NCI-H2081 (cell line): ENCODE measurements around the gene CAPN10.

Source experiments
- DNase-seq, 2 experiments: peaks; one replicate each; lab custom pipeline; 2025; lab: John Stamatoyannopoulos, UW

CAPN10 gene

GRCh38 chr2:240574386-240575100, 12.0 kb upstream of the CAPN10 start:
- no peak for DNase-seq

- no peak for DNase-seq
Observed at GRCh38 chr2:240575101-240575965, 11.2 kb upstream of the CAPN10 start.

GRCh38 chr2:240576036-240576435, 10.5 kb upstream of the CAPN10 start:
- DNase-seq = no peak

DNA sequence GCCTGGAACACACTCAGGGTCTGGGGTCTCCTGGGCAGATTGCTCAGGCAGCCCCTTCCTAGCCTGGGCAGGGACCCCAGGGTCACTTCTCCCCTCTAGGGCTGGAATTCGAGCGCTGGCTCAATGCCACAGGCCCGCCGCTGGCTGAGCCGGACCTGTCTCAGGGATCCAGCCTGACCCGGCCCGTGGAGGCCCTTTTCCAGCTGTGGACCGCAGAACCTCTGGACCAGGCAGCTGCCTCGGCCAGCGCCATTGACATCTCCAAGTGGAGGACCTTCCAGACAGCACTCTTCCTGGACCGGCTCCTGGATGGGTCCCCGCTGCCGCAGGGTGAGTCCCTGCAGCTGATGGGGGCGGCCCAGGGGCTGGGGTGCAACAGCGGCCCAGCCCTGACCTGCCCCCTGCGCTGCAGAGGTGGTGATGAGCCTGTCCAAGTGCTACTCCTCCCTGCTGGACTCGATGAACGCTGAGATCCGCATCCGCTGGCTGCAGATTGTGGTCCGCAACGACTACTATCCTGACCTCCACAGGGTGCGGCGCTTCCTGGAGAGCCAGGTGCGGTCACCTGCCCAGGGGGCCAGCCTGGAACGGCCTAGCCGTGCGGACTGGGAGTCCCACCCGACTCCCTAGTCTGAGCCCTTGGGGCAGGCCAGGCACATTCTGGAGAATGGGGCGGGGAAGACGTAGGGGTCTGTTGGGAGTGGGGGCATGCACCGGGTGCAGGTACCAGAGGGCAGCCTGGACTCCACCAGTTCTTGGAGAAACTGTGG, 9.9 kb upstream of the CAPN10 start:
- DNase-seq = no peak

DNA sequence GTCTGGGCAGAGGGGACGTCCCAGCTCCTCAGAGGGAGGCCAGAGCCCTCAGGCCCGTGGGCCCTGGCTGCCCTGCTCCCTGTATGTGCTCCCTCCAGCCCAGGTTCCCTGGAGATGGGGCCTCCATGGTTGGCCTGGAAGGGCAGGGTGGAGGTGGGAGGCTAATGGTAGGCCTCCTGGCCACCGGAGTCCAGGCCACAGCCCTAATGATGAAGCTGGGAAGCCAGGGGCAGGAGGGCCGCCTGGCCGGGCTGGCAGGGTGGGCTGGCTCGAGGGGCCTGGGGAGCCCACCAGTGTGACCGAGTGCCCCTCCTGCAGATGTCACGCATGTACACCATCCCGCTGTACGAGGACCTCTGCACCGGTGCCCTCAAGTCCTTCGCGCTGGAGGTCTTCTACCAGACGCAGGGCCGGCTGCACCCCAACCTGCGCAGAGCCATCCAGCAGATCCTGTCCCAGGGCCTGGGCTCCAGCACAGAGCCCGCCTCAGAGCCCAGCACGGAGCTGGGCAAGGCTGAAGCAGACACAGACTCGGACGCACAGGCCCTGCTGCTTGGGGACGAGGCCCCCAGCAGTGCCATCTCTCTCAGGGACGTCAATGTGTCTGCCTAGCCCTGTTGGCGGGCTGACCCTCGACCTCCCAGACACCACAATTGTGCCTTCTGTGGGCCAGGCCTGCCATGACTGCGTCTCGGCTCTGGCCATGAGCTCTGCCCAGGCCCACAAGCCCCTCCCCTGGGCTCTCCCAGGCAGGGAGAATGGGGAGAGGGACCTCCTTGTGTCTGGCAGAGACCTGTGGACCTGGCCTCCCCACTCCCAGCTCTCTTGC, 9.0 kb upstream of the CAPN10 start:
- no peak for DNase-seq

GRCh38 chr2:240578110-240578450, 8.5 kb upstream of the CAPN10 start:
- DNase-seq = no peak

GRCh38 chr2:240578488-240578887, 8.0 kb upstream of the CAPN10 start:
- DNase-seq = no peak

DNA sequence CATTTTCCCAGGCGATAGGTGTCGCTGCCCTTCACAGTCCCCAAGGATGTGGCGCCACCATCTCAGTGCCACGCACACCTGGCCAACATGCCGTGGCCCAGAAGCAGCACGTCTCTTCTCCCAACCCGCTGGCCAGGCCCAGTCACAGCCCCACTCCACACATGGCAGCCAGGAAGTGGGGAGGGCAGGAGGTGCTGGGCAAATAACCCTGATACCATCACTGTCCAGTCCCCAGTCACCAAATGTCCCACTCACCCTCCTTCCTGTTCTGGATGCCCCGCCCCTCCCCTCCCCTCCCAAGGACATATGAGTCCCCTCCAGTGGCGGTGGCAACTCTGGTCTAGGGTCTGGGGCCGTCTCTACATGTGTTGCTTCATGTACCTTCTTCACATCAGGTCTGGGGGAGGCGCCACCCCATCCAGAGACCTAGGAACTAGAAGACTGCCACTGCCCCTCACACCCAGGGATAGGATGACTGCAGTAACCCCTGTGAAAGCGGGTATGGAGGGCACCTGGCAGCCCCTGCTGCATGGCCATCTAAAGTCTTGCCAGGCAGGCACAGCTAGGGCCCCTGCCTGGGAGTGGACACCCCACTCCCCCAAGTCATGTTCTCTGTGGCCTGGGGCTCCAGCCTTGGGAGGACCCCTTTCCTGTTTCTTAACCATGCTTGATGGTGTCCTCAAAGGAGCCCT, 7.3 kb upstream of the CAPN10 start:
- DNase-seq = no peak

- DNase-seq = no peak
Observed at GRCh38 chr2:240579771-240580614, 6.5 kb upstream of the CAPN10 start.

DNA sequence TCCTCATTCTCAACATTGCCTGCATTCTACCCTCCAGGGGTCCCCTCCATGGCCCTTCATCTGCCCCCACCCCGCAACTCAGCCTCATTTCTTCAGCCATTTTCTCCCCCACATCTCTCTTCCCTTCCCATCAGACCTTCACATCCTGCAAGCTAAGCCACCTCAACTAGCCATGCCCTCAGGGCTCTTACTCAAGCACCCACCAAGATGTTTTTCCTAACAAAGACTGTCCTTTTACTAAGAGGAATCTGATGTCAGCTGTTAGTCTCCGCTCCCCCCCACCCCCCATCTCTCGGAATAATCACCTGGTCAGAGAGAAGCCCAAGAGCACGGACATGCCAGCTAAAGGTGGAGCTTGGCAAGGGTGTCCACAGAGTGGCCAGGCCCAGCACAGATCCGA, 4.7 kb upstream of the CAPN10 start:
- no peak for DNase-seq

- DNase-seq = no peak
Observed at GRCh38 chr2:240582781-240583180, 3.8 kb upstream of the CAPN10 start.

- no peak for DNase-seq
Observed at GRCh38 chr2:240583774-240584173, 2.8 kb upstream of the CAPN10 start.

DNA sequence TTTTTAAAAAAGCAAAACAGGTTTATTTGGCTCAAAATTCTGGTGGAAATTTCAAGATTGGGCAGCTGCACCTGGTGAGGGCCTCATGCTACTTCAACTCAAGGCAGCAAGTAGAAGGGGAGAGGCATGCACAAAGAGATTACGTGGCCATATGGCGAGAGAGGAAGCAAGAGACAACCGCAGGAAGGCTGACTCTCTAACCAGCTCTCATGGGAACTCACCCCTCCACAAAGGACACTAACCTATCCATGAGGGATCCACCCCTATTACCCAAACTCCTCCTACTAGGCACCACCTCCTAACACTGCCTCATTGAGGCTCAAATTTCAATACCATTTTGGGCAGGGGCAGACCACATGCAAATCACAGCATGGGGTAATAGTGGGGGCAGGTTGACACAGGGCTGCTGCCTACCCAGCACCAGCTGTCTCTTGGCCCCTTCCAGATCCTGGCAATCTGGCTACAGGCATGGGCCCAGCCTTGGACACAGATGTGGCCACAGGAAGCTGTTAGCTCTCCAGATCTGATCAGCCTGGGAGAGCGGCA, 2.0 kb upstream of the CAPN10 start:
- DNase-seq = peak; percentile 24 to 41

GRCh38 chr2:240585101-240585500, 1.4 kb upstream of the CAPN10 start:
- DNase-seq = no peak

- no peak for DNase-seq
Observed at GRCh38 chr2:240585681-240586197, 795 bp upstream of the CAPN10 start.

- DNase-seq = peak; percentile 33 to 75
Observed at GRCh38 chr2:240586919-240587800, 626 bp downstream of the CAPN10 start.

GRCh38 chr2:240588006-240588655, 1.6 kb downstream of the CAPN10 start:
- no peak for DNase-seq

GRCh38 chr2:240588669-240589068, 2.1 kb downstream of the CAPN10 start:
- no peak for DNase-seq
